ENCODE results near the gene CDK5RAP1. TPM values are rescaled to one million over a fixed set of nuclear protein-coding genes. Genes with fewer than 3 reads are reported as not detected.

Gene CDK5RAP1
- total RNA-seq, 1 donor from 2014 or later, result 17.0 TPM

Other genes starting within 250 kb of the CDK5RAP1 start
- not detected for gene BPIFA2, start 233.4 kb downstream of the CDK5RAP1 start, total RNA-seq
- gene BPIFA3, start 184.2 kb downstream of the CDK5RAP1 start, total RNA-seq, result not detected
- gene BPIFA1, start 165.5 kb downstream of the CDK5RAP1 start, total RNA-seq, result not detected
- gene BPIFB1, start 118.3 kb downstream of the CDK5RAP1 start, total RNA-seq, result 0.18 TPM
- 12.1 TPM for gene SNTA1, start 42.2 kb upstream of the CDK5RAP1 start, total RNA-seq
- gene CBFA2T2, start 88.6 kb upstream of the CDK5RAP1 start, total RNA-seq, result 5.7 TPM

Measured in left lobe of liver (tissue), 1 donor.